Measurements from ENCODE around the gene FBXO15. TPM values are rescaled to one million over a fixed set of nuclear protein-coding genes. Genes with fewer than 3 reads are reported as not detected.

FBXO15 gene, protein sequence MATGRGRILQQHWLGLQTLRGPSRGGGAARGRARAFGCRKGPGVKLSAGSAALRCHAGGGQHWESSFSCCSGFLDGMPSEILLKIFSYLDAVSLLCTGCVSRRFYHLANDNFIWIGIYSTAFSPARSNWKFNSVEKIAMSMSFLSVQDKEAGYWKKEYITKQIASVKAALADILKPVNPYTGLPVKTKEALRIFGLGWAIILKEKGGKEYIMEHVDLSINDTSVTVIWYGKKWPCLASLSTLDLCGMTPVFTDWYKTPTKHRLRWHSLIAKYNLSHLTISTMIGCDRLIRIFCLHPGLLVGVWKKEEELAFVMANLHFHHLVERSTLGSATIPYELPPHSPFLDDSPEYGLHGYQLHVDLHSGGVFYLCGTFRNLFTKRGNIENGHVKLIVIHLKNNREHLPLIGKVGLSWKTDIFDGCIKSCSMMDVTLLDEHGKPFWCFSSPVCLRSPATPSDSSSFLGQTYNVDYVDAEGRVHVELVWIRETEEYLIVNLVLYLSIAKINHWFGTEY
- total RNA-seq, result 0.57 to 0.95 TPM (median 0.92 TPM) in 3 replicates
- long read RNA-seq, result 0 reads

DNA sequence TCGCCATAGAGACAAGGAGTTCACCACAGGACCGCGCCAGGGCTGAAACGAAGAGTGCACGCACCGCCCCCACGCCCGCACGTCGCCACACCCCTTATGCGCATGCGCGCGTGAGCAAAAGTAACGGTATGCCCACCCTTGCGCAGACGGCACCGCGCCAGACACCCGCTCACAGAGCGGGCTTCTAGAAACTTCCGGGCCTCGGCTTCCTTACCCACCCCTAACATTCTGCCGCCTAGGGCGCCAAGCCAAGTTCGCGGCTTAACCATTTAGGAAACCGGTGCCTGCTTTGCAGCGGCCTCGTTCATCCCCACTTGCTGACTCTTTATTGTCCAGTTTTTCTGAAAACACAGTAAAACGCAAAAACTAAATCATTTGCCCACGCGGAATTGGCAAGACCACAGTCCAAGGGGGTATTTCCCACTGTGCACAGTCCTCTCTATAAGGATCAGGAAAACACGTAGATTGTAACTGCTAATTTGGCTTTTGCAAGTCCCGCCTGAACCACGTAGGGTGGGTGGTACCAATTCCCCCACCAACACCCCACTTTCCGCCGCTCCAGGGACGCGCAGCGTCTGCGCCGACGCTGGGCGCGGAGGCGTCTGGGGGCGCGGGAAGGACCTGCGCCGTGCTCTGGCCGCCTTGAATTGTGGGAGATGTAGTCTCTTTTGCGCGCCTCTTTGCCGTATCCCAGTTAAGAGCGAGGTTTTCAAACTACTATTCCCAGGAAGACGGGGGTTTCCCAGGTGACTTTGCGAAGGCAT, at the start of gene FBXO15, which contains the start of gene TIMM21:
FBXO15 (minus strand) TSS at position 56 of the 764 bp plus-strand sequence; CDS start at position 7, 49 bp downstream.
TIMM21 (plus strand) TSS at position 745 of the 764 bp plus-strand sequence. CDS start 286 bp downstream, outside the sequence.
- peak within 1 kb of the TSS; percentile 98 for H3K27ac Mint-ChIP-seq (ENCODE audit: unreplicated experiment)
- no peaks in the 10 kb centered on the region for H3K36me3 Mint-ChIP-seq (ENCODE audit: low read depth)
- H3K9me3 Mint-ChIP-seq (ENCODE audit: low read depth), result no peaks in the 10 kb centered on the region
- TF ChIP-seq, protein P1, sequence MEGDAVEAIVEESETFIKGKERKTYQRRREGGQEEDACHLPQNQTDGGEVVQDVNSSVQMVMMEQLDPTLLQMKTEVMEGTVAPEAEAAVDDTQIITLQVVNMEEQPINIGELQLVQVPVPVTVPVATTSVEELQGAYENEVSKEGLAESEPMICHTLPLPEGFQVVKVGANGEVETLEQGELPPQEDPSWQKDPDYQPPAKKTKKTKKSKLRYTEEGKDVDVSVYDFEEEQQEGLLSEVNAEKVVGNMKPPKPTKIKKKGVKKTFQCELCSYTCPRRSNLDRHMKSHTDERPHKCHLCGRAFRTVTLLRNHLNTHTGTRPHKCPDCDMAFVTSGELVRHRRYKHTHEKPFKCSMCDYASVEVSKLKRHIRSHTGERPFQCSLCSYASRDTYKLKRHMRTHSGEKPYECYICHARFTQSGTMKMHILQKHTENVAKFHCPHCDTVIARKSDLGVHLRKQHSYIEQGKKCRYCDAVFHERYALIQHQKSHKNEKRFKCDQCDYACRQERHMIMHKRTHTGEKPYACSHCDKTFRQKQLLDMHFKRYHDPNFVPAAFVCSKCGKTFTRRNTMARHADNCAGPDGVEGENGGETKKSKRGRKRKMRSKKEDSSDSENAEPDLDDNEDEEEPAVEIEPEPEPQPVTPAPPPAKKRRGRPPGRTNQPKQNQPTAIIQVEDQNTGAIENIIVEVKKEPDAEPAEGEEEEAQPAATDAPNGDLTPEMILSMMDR (IDR thresholded peaks at IDR 0.05), result peak; percentile 1
- DNase-seq (ENCODE audit: low spot score), result peak; percentile 97
- no peaks in the 10 kb centered on the region for H3K27me3 Mint-ChIP-seq (ENCODE audit: low read depth)
- H3K4me3 Mint-ChIP-seq (ENCODE audit: unreplicated experiment), result peak within 1 kb of the TSS; percentile 92
- H3K4me1 Mint-ChIP-seq (ENCODE audit: low read depth), result peaks cover 39% of the 10 kb centered on the region

DNA sequence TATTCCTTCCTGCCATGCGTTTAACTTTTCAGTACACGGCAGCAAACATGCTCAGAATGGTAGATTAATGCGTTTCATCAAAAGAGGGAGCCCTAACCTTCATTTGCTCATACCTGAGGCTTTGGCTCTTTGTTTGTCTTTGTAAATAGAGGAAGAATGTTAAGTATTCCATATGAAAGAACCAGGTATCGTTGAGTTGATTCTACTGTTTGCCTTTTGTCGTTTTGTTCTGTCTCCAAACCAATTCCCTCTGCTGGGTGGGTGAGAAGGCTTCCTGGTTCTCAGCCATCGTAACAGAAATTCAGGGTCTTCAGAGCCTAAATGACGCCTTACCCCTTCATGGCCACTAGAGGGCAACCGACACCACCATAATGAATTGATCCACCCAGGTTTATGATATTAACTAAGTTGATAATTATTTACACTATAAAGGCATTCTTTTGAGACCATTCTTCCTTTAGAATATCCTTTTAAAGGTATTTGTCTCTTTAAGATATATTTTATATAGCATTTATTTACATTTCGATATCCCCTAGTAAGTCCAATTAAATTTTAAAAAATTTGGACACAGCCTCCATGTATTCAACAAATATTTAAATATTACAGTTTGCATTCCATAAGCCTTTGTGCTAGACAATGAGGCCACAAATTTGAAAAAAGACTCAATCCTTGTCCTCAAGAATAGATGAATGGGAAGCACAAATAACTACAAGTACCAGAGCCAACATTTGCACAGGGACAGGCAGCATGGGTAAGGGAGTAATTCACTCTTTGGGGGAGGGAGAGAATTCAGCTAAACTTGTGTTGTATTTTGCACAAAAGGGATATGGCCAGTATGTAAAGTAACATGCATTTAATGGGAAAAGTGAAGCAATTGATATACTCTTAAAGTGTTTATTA, 48.8 kb upstream of the FBXO15 start:
- DNase-seq (ENCODE audit: low spot score), result no peak
- no peaks in the 10 kb centered on the region for H3K36me3 Mint-ChIP-seq (ENCODE audit: low read depth)
- H3K27ac Mint-ChIP-seq (ENCODE audit: unreplicated experiment), result no peak overlapping the region

DNA sequence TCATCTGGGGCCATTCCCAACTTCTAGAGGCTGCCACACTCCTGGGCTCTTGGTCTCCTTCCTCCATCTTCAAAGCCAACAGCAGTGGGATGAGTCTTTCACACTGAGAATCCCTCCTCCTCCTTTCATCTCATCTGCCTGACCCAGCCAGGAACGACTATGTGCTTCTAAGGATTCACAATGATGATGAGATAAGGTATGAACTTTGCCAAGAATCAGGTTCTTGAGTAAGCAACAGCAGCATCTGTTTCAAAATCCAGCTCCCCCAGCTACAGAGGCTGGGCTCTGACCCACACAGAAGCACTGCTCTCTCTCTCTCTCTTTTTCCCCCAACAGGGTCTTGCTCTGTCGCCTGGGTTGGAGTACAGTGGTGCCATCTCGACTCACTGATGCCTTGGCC, 47.1 kb upstream of the FBXO15 start:
- no peak for DNase-seq (ENCODE audit: low spot score)
- peaks cover 6% of the 10 kb centered on the region for H3K4me1 Mint-ChIP-seq (ENCODE audit: low read depth)
- H3K27me3 Mint-ChIP-seq (ENCODE audit: low read depth), result peaks cover 33% of the 10 kb centered on the region
- TF ChIP-seq, protein P1 (IDR thresholded peaks at IDR 0.05), result no peak
- H3K27ac Mint-ChIP-seq (ENCODE audit: unreplicated experiment), result no peak overlapping the region
- H3K9me3 Mint-ChIP-seq (ENCODE audit: low read depth), result no peaks in the 10 kb centered on the region
- no peaks in the 10 kb centered on the region for H3K36me3 Mint-ChIP-seq (ENCODE audit: low read depth)
- no peak overlapping the region for H3K4me3 Mint-ChIP-seq (ENCODE audit: unreplicated experiment)

More for the DNA sequence above, 48.8 kb upstream of the FBXO15 start:
- TF ChIP-seq, protein P1 (IDR thresholded peaks at IDR 0.05), result peak; percentile 99
- Mint-ChIP-seq H3K4me3 (ENCODE audit: unreplicated experiment) (peak overlapping the region; percentile 58), H3K4me1 (ENCODE audit: low read depth) (peaks cover 6% of the 10 kb centered on the region), H3K27me3 (ENCODE audit: low read depth) (peaks cover 25% of the 10 kb centered on the region), H3K9me3 (ENCODE audit: low read depth) (no peaks in the 10 kb centered on the region)

DNA sequence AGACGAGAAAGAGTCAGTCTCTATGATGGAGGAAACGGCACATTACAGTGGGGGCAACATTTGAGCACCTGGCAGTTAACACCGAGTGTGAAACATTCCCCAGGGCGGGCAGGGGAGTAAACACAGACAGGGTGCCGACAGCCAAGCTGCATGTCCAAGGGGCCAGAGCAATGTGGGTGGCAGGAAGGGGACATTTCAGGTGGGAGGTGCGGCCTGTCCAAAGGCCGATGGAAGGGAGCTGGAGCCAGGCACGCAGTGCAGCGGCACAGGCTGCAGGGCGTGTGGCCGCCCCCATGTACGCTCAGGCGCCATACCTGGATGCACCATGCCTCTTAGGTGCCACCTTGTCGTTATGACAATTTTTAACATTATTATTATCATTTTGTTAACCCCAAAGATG, 43.9 kb upstream of the FBXO15 start:
- Mint-ChIP-seq H3K36me3 (ENCODE audit: low read depth) (no peaks in the 10 kb centered on the region), H3K27ac (ENCODE audit: unreplicated experiment) (no peak overlapping the region), H3K9me3 (ENCODE audit: low read depth) (no peaks in the 10 kb centered on the region), H3K4me1 (ENCODE audit: low read depth) (peaks cover 6% of the 10 kb centered on the region), H3K4me3 (ENCODE audit: unreplicated experiment) (no peak overlapping the region), H3K27me3 (ENCODE audit: low read depth) (peaks cover 29% of the 10 kb centered on the region)
- TF ChIP-seq, protein P1 (IDR thresholded peaks at IDR 0.05), result no peak
- no peak for DNase-seq (ENCODE audit: low spot score)
